ENCODE measurements around the gene TCF25.

The TCF25 gene

GRCh38 chr16:89919535-89920406 lies 46.4 kb downstream of the TCF25 start:
- H3K4me3 ChIP-seq (ENCODE audit: low read depth in 1 of 2, low read length in 2 of 2), result no peak overlapping the region
- no peaks in the 10 kb centered on the region for H3K9me3 ChIP-seq (ENCODE audit: low read length)
- H3K9ac ChIP-seq (ENCODE audit: low read length), result no peak overlapping the region
- H3K27me3 ChIP-seq (ENCODE audit: control insufficient read depth in 1 of 2, insufficient read depth in 2 of 2, low read length in 2 of 2), result peaks cover 6 to 19% of the 10 kb centered on the region in 2 donors
- H3K4me1 ChIP-seq (ENCODE audit: insufficient read depth, low read length), result peaks cover 24% of the 10 kb centered on the region
- H3K36me3 ChIP-seq (ENCODE audit: insufficient read depth, low read length), result no peaks in the 10 kb centered on the region
- no peak overlapping the region for H3K27ac ChIP-seq (ENCODE audit: low read depth, low read length)

- H3K27ac ChIP-seq (ENCODE audit: low read depth, low read length), result no peak overlapping the region
- H3K27me3 ChIP-seq (ENCODE audit: control insufficient read depth in 1 of 2, insufficient read depth in 2 of 2, low read length in 2 of 2), result peaks cover 11 to 29% of the 10 kb centered on the region in 2 donors
- no peaks in the 10 kb centered on the region for H3K36me3 ChIP-seq (ENCODE audit: insufficient read depth, low read length)
- H3K9me3 ChIP-seq (ENCODE audit: low read length), result no peaks in the 10 kb centered on the region
- H3K9ac ChIP-seq (ENCODE audit: low read length), result no peak overlapping the region
- H3K4me3 ChIP-seq (ENCODE audit: low read depth in 1 of 2, low read length in 2 of 2), result no peak overlapping the region
- H3K4me1 ChIP-seq (ENCODE audit: insufficient read depth, low read length), result peaks cover 24% of the 10 kb centered on the region
Measured at GRCh38 chr16:89920723-89921122, 47.3 kb downstream of the TCF25 start.

- H3K27ac ChIP-seq (ENCODE audit: low read depth, low read length), result no peak overlapping the region
- no peaks in the 10 kb centered on the region for H3K9me3 ChIP-seq (ENCODE audit: low read length)
- no peak overlapping the region for H3K4me3 ChIP-seq (ENCODE audit: low read depth in 1 of 2, low read length in 2 of 2)
- H3K4me1 ChIP-seq (ENCODE audit: insufficient read depth, low read length), result peaks cover 24% of the 10 kb centered on the region
- no peak overlapping the region for H3K9ac ChIP-seq (ENCODE audit: low read length)
- peaks cover 11 to 34% of the 10 kb centered on the region in 2 donors for H3K27me3 ChIP-seq (ENCODE audit: control insufficient read depth in 1 of 2, insufficient read depth in 2 of 2, low read length in 2 of 2)
- H3K36me3 ChIP-seq (ENCODE audit: insufficient read depth, low read length), result no peaks in the 10 kb centered on the region
Measured at GRCh38 chr16:89921131-89921701, 47.8 kb downstream of the TCF25 start.

GRCh38 chr16:89921702-89922476 lies 48.5 kb downstream of the TCF25 start:
- Histone ChIP-seq H3K36me3 (ENCODE audit: insufficient read depth, low read length) (no peaks in the 10 kb centered on the region), H3K27me3 (ENCODE audit: control insufficient read depth in 1 of 2, insufficient read depth in 2 of 2, low read length in 2 of 2) (peaks cover 11 to 38% of the 10 kb centered on the region in 2 donors), H3K4me1 (ENCODE audit: insufficient read depth, low read length) (peaks cover 24% of the 10 kb centered on the region), H3K27ac (ENCODE audit: low read depth, low read length) (peak overlapping the region; percentile 30), H3K9ac (ENCODE audit: low read length) (no peak overlapping the region), H3K9me3 (ENCODE audit: low read length) (no peaks in the 10 kb centered on the region), H3K4me3 (ENCODE audit: low read depth in 1 of 2, low read length in 2 of 2) (no peak overlapping the region)

GRCh38 chr16:89922477-89922883 lies 49.1 kb downstream of the TCF25 start:
- no peaks in the 10 kb centered on the region for H3K9me3 ChIP-seq (ENCODE audit: low read length)
- no peak overlapping the region for H3K9ac ChIP-seq (ENCODE audit: low read length)
- peak overlapping the region; percentile 46 to 49 for H3K4me3 ChIP-seq (ENCODE audit: low read depth in 1 of 2, low read length in 2 of 2)
- peak overlapping the region; percentile 68 for H3K27ac ChIP-seq (ENCODE audit: low read depth, low read length)
- H3K36me3 ChIP-seq (ENCODE audit: insufficient read depth, low read length), result no peaks in the 10 kb centered on the region
- H3K27me3 ChIP-seq (ENCODE audit: control insufficient read depth in 1 of 2, insufficient read depth in 2 of 2, low read length in 2 of 2), result peaks cover 11 to 38% of the 10 kb centered on the region in 2 donors
- peaks cover 24% of the 10 kb centered on the region for H3K4me1 ChIP-seq (ENCODE audit: insufficient read depth, low read length)

GRCh38 chr16:89922884-89923639 lies 49.7 kb downstream of the TCF25 start, which contains the start of gene TUBB3:
TSS of gene TUBB3 (plus strand) at chr16:89923342. CDS start at chr16:89923402, 60 bp downstream.
- Histone ChIP-seq H3K27me3 (ENCODE audit: control insufficient read depth in 1 of 2, insufficient read depth in 2 of 2, low read length in 2 of 2) (peaks cover 11 to 38% of the 10 kb centered on the region in 2 donors), H3K36me3 (ENCODE audit: insufficient read depth, low read length) (no peaks in the 10 kb centered on the region), H3K4me3 (ENCODE audit: low read depth in 1 of 2, low read length in 2 of 2) (peak within 1 kb of the TSS; percentile 49), H3K9me3 (ENCODE audit: low read length) (no peaks in the 10 kb centered on the region), H3K4me1 (ENCODE audit: insufficient read depth, low read length) (peaks cover 18% of the 10 kb centered on the region), H3K9ac (ENCODE audit: low read length) (no peak within 1 kb of the TSS), H3K27ac (ENCODE audit: low read depth, low read length) (peak within 1 kb of the TSS; percentile 68)

- H3K4me1 ChIP-seq (ENCODE audit: insufficient read depth, low read length), result peaks cover 11% of the 10 kb centered on the region
- H3K9ac ChIP-seq (ENCODE audit: low read length), result no peak overlapping the region
- H3K27me3 ChIP-seq (ENCODE audit: control insufficient read depth in 1 of 2, insufficient read depth in 2 of 2, low read length in 2 of 2), result peaks cover 11 to 38% of the 10 kb centered on the region in 2 donors
- H3K9me3 ChIP-seq (ENCODE audit: low read length), result no peaks in the 10 kb centered on the region
- H3K27ac ChIP-seq (ENCODE audit: low read depth, low read length), result no peak overlapping the region
- H3K4me3 ChIP-seq (ENCODE audit: low read depth in 1 of 2, low read length in 2 of 2), result peak overlapping the region in 1 of 2 donors; percentile 49
- H3K36me3 ChIP-seq (ENCODE audit: insufficient read depth, low read length), result no peaks in the 10 kb centered on the region
Measured at GRCh38 chr16:89923640-89924296, 50.4 kb downstream of the TCF25 start.

GRCh38 chr16:89924297-89924924 lies 51.0 kb downstream of the TCF25 start:
- H3K4me1 ChIP-seq (ENCODE audit: insufficient read depth, low read length), result peaks cover 7% of the 10 kb centered on the region
- H3K27ac ChIP-seq (ENCODE audit: low read depth, low read length), result no peak overlapping the region
- H3K9ac ChIP-seq (ENCODE audit: low read length), result no peak overlapping the region
- H3K36me3 ChIP-seq (ENCODE audit: insufficient read depth, low read length), result no peaks in the 10 kb centered on the region
- H3K4me3 ChIP-seq (ENCODE audit: low read depth in 1 of 2, low read length in 2 of 2), result no peak overlapping the region
- no peaks in the 10 kb centered on the region for H3K9me3 ChIP-seq (ENCODE audit: low read length)
- peaks cover 11 to 38% of the 10 kb centered on the region in 2 donors for H3K27me3 ChIP-seq (ENCODE audit: control insufficient read depth in 1 of 2, insufficient read depth in 2 of 2, low read length in 2 of 2)

GRCh38 chr16:89924925-89925307 lies 51.5 kb downstream of the TCF25 start:
- Histone ChIP-seq H3K4me1 (ENCODE audit: insufficient read depth, low read length) (peaks cover 7% of the 10 kb centered on the region), H3K27me3 (ENCODE audit: control insufficient read depth in 1 of 2, insufficient read depth in 2 of 2, low read length in 2 of 2) (peaks cover 11 to 38% of the 10 kb centered on the region in 2 donors)

GRCh38 chr16:89925596-89926079 lies 52.2 kb downstream of the TCF25 start:
- Histone ChIP-seq H3K9ac (ENCODE audit: low read length) (no peak overlapping the region), H3K27ac (ENCODE audit: low read depth, low read length) (no peak overlapping the region), H3K9me3 (ENCODE audit: low read length) (no peaks in the 10 kb centered on the region), H3K4me1 (ENCODE audit: insufficient read depth, low read length) (peaks cover 7% of the 10 kb centered on the region), H3K27me3 (ENCODE audit: control insufficient read depth in 1 of 2, insufficient read depth in 2 of 2, low read length in 2 of 2) (peaks cover 11 to 44% of the 10 kb centered on the region in 2 donors), H3K36me3 (ENCODE audit: insufficient read depth, low read length) (no peaks in the 10 kb centered on the region), H3K4me3 (ENCODE audit: low read depth in 1 of 2, low read length in 2 of 2) (no peak overlapping the region)

More at GRCh38 chr16:89924925-89925307, 51.5 kb downstream of the TCF25 start:
- no peak overlapping the region for H3K9ac ChIP-seq (ENCODE audit: low read length)
- no peak overlapping the region for H3K4me3 ChIP-seq (ENCODE audit: low read depth in 1 of 2, low read length in 2 of 2)
- no peaks in the 10 kb centered on the region for H3K36me3 ChIP-seq (ENCODE audit: insufficient read depth, low read length)
- no peaks in the 10 kb centered on the region for H3K9me3 ChIP-seq (ENCODE audit: low read length)
- no peak overlapping the region for H3K27ac ChIP-seq (ENCODE audit: low read depth, low read length)

Measured in muscle layer of colon (tissue), 2 donors.